HCT116 (cell line): Measurements from ENCODE around the gene LCP1. TPM values are rescaled to one million over a fixed set of nuclear protein-coding genes. Genes with fewer than 3 reads are reported as not detected.

Experiments used
- ATAC-seq: fragments of 200-7000 bp; cut with Tn5 transposase; 2 replicates; pipeline ENCODE4 v1.9.1; 2020; ENCODE audit warnings: mild to moderate bottlenecking, moderate library complexity
- BruUV-seq: library from RNA; stranded (reverse); fragments of 400-500 nt; replicated peaks from 2 replicates; lab custom pipeline; 2021; lab: Mats Ljungman, UMichigan
- CTCF ChIA-PET: fragments of 300-600 bp; sonication (Branson Sonifier 250); formaldehyde crosslinking; loops from one replicate; lab custom pipeline; 2021; ENCODE audit warnings: antibody characterized with exemption; lab: Charles Lee
- POLR2A ChIA-PET: fragments of 300-600, 350-600 bp; sonication (Branson Sonifier 250); formaldehyde crosslinking; loops from one replicate; lab custom pipeline; 2021; ENCODE audit warnings: antibody characterized with exemption; lab: Charles Lee
- RAD21 ChIA-PET, 2 experiments: fragments of 300-600 bp; sonication (Branson Sonifier 250); formaldehyde crosslinking; loops; one replicate each; lab custom pipeline; 2023; ENCODE audit warnings: low total read pairs in 2 of 2; ENCODE audit not compliant: uncharacterized antibody in 2 of 2, unreplicated experiment in 2 of 2, low non-redundant PET in 1 of 2; lab: Charles Lee
- DNase-seq: peaks from one replicate; pipeline ENCODE4 v3.0.0-alpha.2; 2010; ENCODE audit warnings: low read depth, low spot score
- H2AFZ ChIP-seq: fragments of 200-600 bp; shearing (Covaris generic), sonication (generic); 2 replicates; pipeline ENCODE4 v1.6.1; 2017; ENCODE audit warnings: low read depth, mixed run types, mixed read lengths, antibody characterized with exemption, low read length; ENCODE audit not compliant: poor library complexity, severe bottlenecking
- H3K27ac ChIP-seq: 2 replicates; pipeline ENCODE4 v1.5.1; 2012; ENCODE audit warnings: low read depth, low read length
- H3K27me3 ChIP-seq: fragments of 200-600 bp; sonication (generic); 2 replicates; pipeline ENCODE4 v1.6.1; 2016; ENCODE audit warnings: mixed run types, low read length, mixed read lengths; ENCODE audit not compliant: insufficient read depth
- H3K36me3 ChIP-seq, 2 experiments: fragments of 200-500 bp in 1 of 2; fragments of 200-600 bp in 1 of 2; sonication (Bioruptor generic) in 1 of 2; sonication (generic) in 1 of 2; 2 replicates each; pipeline versions ENCODE4 v1.5.1 to v1.6.1; 2014 to 2016; ENCODE audit warnings: low read length in 2 of 2, inconsistent platforms in 1 of 2, mixed read lengths in 1 of 2, mixed run types in 1 of 2; ENCODE audit not compliant: insufficient read depth in 2 of 2, control insufficient read depth in 1 of 2
- H3K4me1 ChIP-seq, 2 experiments: fragments of 200-600 bp in 1 of 2; sonication (generic) in 1 of 2; 2 replicates each; pipeline versions ENCODE4 v1.5.1 to v1.6.1; 2012 to 2017; ENCODE audit warnings: low read length in 2 of 2, inconsistent platforms in 1 of 2, mild to moderate bottlenecking in 1 of 2, mixed read lengths in 1 of 2, mixed run types in 1 of 2, moderate library complexity in 1 of 2; ENCODE audit not compliant: insufficient read depth in 2 of 2, control insufficient read depth in 1 of 2
- H3K4me2 ChIP-seq: fragments of 200-600 bp; sonication (generic); 2 replicates; pipeline ENCODE4 v1.6.1; 2017; ENCODE audit warnings: mixed run types, low read length, mixed read lengths
- H3K4me3 ChIP-seq, 2 experiments: fragments of 200-600 bp in 1 of 2; sonication (generic) in 1 of 2; replicated peaks in 1 of 2; 2 replicates each; pipeline ENCODE4 v1.5.1; 2011 to 2016; ENCODE audit warnings: low read length in 2 of 2, control low read depth in 1 of 2, low read depth in 1 of 2, mild to moderate bottlenecking in 1 of 2, mixed read lengths in 1 of 2, mixed run types in 1 of 2
- H3K79me2 ChIP-seq: fragments of 200-600 bp; sonication (generic); 2 replicates; pipeline ENCODE4 v1.6.1; 2017; ENCODE audit warnings: mild to moderate bottlenecking, mixed run types, low read length, moderate library complexity, mixed read lengths; ENCODE audit not compliant: insufficient read depth
- H3K9ac ChIP-seq: fragments of 200-600 bp; sonication (generic); 2 replicates; pipeline ENCODE4 v1.6.1; 2016; ENCODE audit warnings: low read length, mixed read lengths
- H3K9me2 ChIP-seq: fragments of 200-600 bp; sonication (generic), shearing (Covaris generic); 2 replicates; pipeline ENCODE4 v1.6.1; 2017; ENCODE audit warnings: mixed run types, mild to moderate bottlenecking, moderate library complexity; ENCODE audit not compliant: insufficient read depth
- H3K9me3 ChIP-seq, 2 experiments: fragments of 200-500 bp in 1 of 2; fragments of 200-600 bp in 1 of 2; sonication (Bioruptor generic) in 1 of 2; sonication (generic) in 1 of 2; 2 replicates each; pipeline ENCODE4 v1.6.1; 2014 to 2017; ENCODE audit warnings: low read length in 2 of 2, mixed read lengths in 2 of 2, inconsistent platforms in 1 of 2, low read depth in 1 of 2, mild to moderate bottlenecking in 1 of 2, mixed run types in 1 of 2, moderate library complexity in 1 of 2; ENCODE audit not compliant: control insufficient read depth in 1 of 2, insufficient read depth in 1 of 2
- H4K20me1 ChIP-seq: fragments of 200-600 bp; sonication (generic), shearing (Covaris generic); 2 replicates; pipeline ENCODE4 v1.6.1; 2017; ENCODE audit warnings: mixed run types, mild to moderate bottlenecking, moderate library complexity; ENCODE audit not compliant: insufficient read depth
- CBX3 ChIP-seq: IDR thresholded peaks from 2 replicates; pipeline ENCODE4 v1.6.1; 2012; ENCODE audit warnings: low read depth
- ELF1 ChIP-seq: IDR thresholded peaks from 2 replicates; pipeline ENCODE4 v1.6.1; 2012; ENCODE audit warnings: low read depth, borderline replicate concordance
- EZH2phosphoT487 ChIP-seq: fragments of 200-600 bp; IDR thresholded peaks from 2 replicates; pipeline ENCODE4 v1.6.1; 2018; ENCODE audit warnings: antibody characterized with exemption, borderline replicate concordance
- RAD21 ChIP-seq: IDR thresholded peaks from 2 replicates; pipeline ENCODE4 v1.6.1; 2012; ENCODE audit warnings: low read depth, mild to moderate bottlenecking
- SIN3A ChIP-seq: IDR thresholded peaks from 2 replicates; pipeline ENCODE4 v1.6.1; 2012; ENCODE audit warnings: low read depth
- SRF ChIP-seq: IDR thresholded peaks from 2 replicates; pipeline ENCODE4 v1.6.1; 2012; ENCODE audit warnings: low read depth
- TCF7L2 ChIP-seq: IDR thresholded peaks from 2 replicates; pipeline ENCODE4 v1.7.0; 2011; ENCODE audit warnings: borderline replicate concordance, inconsistent platforms; ENCODE audit not compliant: insufficient read depth, insufficient read length; ENCODE audit errors: extremely low read depth
- intact Hi-C: fragments of 100-400 bp; cut with micrococcal nuclease; formaldehyde crosslinking; loops from 2 replicates; pipeline ENCODE4 v1.10.0; 2022
- total RNA-seq: library from RNA; stranded (reverse); gene quantifications from one replicate; pipeline ENCODE4 v1.2.1, GENCODE V29; 2021; ENCODE audit not compliant: unreplicated experiment

LCP1 gene
- total RNA-seq, 1 experiment from 2014 or later, result 2.2 TPM

DNA sequence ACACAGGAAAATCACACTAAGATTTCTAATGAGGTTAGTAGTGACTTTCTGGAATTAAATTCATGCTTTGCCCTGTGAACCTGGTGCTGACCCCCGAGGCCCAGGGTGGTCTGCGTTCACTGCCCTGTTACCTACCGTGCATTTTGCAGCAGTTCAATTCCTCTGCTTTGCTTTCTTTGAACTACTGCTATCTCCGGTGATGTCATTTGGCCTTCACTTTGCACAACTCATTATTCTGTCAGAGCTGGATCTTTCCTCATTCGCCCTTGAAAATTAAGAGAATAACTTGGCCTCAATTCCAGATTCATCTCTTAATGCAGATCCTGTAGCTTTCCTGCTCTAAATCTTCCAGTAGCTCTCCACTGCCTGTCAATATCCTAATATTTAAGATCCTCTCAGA is 21.0 kb upstream of the LCP1 start:
- ChIA-PET RAD21 (no interaction called here), POLR2A (no interaction called here)
- no peak overlapping the region for H2AFZ ChIP-seq
- no peaks in the 10 kb centered on the region for H3K79me2 ChIP-seq
- H3K9me3 ChIP-seq, result no peaks in the 10 kb centered on the region
- intact Hi-C loops, result no loop called here
- DNase-seq, result no peak
- H3K4me1 ChIP-seq, result no peaks in the 10 kb centered on the region
- no peak overlapping the region for H3K4me3 ChIP-seq
- H3K4me2 ChIP-seq, result no peak overlapping the region
- no peaks in the 10 kb centered on the region for H3K36me3 ChIP-seq
- H3K27me3 ChIP-seq, result no peaks in the 10 kb centered on the region
- H3K9ac ChIP-seq, result no peak overlapping the region
- TF ChIP-seq TCF7L2, result no peak
- TF ChIP-seq SRF, result no peak
- no peak for TF ChIP-seq CBX3
- no peak for TF ChIP-seq RAD21
- TF ChIP-seq, all 23 proteins: peak for 0
- CTCF ChIA-PET, result no interaction called here
- BruUV-seq, result no TSS peak
- H4K20me1 ChIP-seq, result no peaks in the 10 kb centered on the region
- no peak for ATAC-seq
- H3K9me2 ChIP-seq, result no peaks in the 10 kb centered on the region
- no peak overlapping the region for H3K27ac ChIP-seq

DNA sequence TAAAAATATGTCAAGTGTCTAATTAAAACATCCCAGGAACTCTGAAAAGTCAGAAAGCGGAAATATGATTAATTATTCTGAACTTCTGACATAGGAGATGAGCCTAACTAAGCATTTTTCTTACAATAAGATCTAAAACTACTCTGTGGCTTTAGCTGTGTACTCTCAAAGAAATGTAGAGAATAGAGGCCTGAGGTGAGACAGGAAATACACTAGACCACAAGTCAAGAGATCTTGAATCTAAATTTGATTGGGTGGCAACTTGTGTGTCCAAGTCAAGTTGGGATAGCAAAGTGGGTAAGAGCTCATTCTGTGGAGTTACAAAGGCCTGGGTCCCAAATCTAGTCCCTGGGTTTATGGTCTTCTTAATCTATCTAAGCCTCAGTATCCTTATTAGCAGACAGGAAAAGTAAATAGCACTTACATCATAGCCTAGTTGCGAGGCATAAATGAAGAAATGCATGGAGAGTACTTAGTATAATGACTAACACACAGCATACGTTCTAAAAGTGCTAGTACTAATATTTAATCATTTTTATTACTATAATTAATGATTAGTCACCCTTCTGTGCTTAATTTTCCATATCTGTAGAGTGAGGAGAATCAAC is 20.3 kb upstream of the LCP1 start:
- BruUV-seq, result no TSS peak
- no peaks in the 10 kb centered on the region for H3K79me2 ChIP-seq
- intact Hi-C loops, result no loop called here
- H4K20me1 ChIP-seq, result no peaks in the 10 kb centered on the region
- no peaks in the 10 kb centered on the region for H3K27me3 ChIP-seq
- no peak for ATAC-seq
- H3K9ac ChIP-seq, result no peak overlapping the region
- no peaks in the 10 kb centered on the region for H3K9me3 ChIP-seq
- H3K4me1 ChIP-seq, result no peaks in the 10 kb centered on the region
- H3K4me3 ChIP-seq, result no peak overlapping the region
- no peak for DNase-seq
- RAD21 ChIA-PET, result no interaction called here
- H2AFZ ChIP-seq, result no peak overlapping the region
- CTCF ChIA-PET, result no interaction called here
- POLR2A ChIA-PET, result no interaction called here
- H3K36me3 ChIP-seq, result no peaks in the 10 kb centered on the region
- H3K4me2 ChIP-seq, result no peak overlapping the region
- no peak for TF ChIP-seq ELF1
- TF ChIP-seq SIN3A, result no peak
- no peak for TF ChIP-seq EZH2phosphoT487
- H3K9me2 ChIP-seq, result no peaks in the 10 kb centered on the region
- no peak overlapping the region for H3K27ac ChIP-seq
